GM23338 (cell line): Measurements from ENCODE around the gene TLE1. TPM values are rescaled to one million over a fixed set of nuclear protein-coding genes. Genes with fewer than 3 reads are reported as not detected.

Experiments
- ATAC-seq: fragments of 200-7000 bp; cut with Tn5 transposase; 3 replicates; pipeline ENCODE4 v1.9.1; 2020
- DNase-seq: peaks from one replicate; pipeline ENCODE4 v3.0.0-alpha.2; 2015; ENCODE audit warnings: low spot score
- H2AFZ ChIP-seq: fragments of 200-600 bp; sonication (generic); 2 replicates; pipeline ENCODE4 v1.8.0; 2016; ENCODE audit warnings: antibody characterized with exemption, mild to moderate bottlenecking, moderate library complexity
- H3F3A ChIP-seq: fragments of 200-600 bp; sonication (generic); replicated peaks from 2 replicates; pipeline ENCODE4 v1.8.0; 2017; ENCODE audit warnings: antibody characterized with exemption, mixed run types, low read depth
- H3K27ac ChIP-seq: fragments of 200-600 bp; sonication (generic); 2 replicates; pipeline ENCODE4 v1.6.1; 2016; ENCODE audit warnings: low read depth
- H3K27me3 ChIP-seq: fragments of 200-600 bp; sonication (generic); 2 replicates; pipeline ENCODE4 v1.8.0; 2016; ENCODE audit warnings: mild to moderate bottlenecking, mixed run types, moderate library complexity; ENCODE audit not compliant: insufficient read depth
- H3K36me3 ChIP-seq: fragments of 200-600 bp; sonication (generic); 2 replicates; pipeline ENCODE4 v1.8.0; 2016; ENCODE audit warnings: mild to moderate bottlenecking; ENCODE audit not compliant: insufficient read depth
- H3K4me1 ChIP-seq: fragments of 200-600 bp; sonication (generic); 2 replicates; pipeline ENCODE4 v1.8.0; 2016; ENCODE audit warnings: mild to moderate bottlenecking, moderate library complexity; ENCODE audit not compliant: insufficient read depth
- H3K4me2 ChIP-seq: fragments of 200-600 bp; sonication (generic); 2 replicates; pipeline ENCODE4 v1.7.1; 2017; ENCODE audit warnings: mixed run types
- H3K4me3 ChIP-seq: fragments of 200-600 bp; sonication (generic); 2 replicates; pipeline ENCODE4 v1.6.1; 2016; ENCODE audit warnings: mixed run types
- H3K79me2 ChIP-seq: fragments of 200-600 bp; sonication (generic); replicated peaks from 2 replicates; pipeline ENCODE4 v1.8.0; 2017; ENCODE audit warnings: mild to moderate bottlenecking; ENCODE audit not compliant: insufficient read depth
- H3K9me2 ChIP-seq: fragments of 200-600 bp; sonication (generic); 2 replicates; pipeline ENCODE4 v1.8.0; 2017; ENCODE audit not compliant: insufficient read depth
- H4K20me1 ChIP-seq: fragments of 200-600 bp; sonication (generic); replicated peaks from 2 replicates; pipeline ENCODE4 v1.8.0; 2017; ENCODE audit warnings: mild to moderate bottlenecking; ENCODE audit not compliant: insufficient read depth
- H3K27ac Mint-ChIP-seq: 2 replicates; pipeline ENCODE4 v1.8.0; 2020; ENCODE audit warnings: inconsistent platforms, mild to moderate bottlenecking, moderate library complexity, mixed read lengths
- H3K27me3 Mint-ChIP-seq: 3 replicates; pipeline ENCODE4 v1.8.0; 2022; ENCODE audit warnings: low read depth, mild to moderate bottlenecking, moderate library complexity, mixed read lengths, inconsistent platforms; ENCODE audit not compliant: insufficient read depth, poor library complexity
- H3K36me3 Mint-ChIP-seq: 3 replicates; pipeline ENCODE4 v1.8.0; 2021; ENCODE audit warnings: low read depth, mild to moderate bottlenecking, inconsistent platforms, moderate library complexity, mixed read lengths
- H3K4me1 Mint-ChIP-seq: 3 replicates; pipeline ENCODE4 v1.8.0; 2020; ENCODE audit warnings: mild to moderate bottlenecking, inconsistent platforms, mixed read lengths
- H3K4me3 Mint-ChIP-seq: 3 replicates; pipeline ENCODE4 v1.8.0; 2021; ENCODE audit warnings: moderate library complexity, mild to moderate bottlenecking, inconsistent platforms, mixed read lengths
- H3K9me3 Mint-ChIP-seq: 3 replicates; pipeline ENCODE4 v1.8.0; 2020; ENCODE audit warnings: moderate library complexity, mild to moderate bottlenecking, inconsistent platforms, mixed read lengths
- CREB1 ChIP-seq: fragments of 250-450 bp; sonication (Bioruptor Pico); IDR thresholded peaks from 2 replicates; pipeline ENCODE4 v1.5.0; 2020; ENCODE audit warnings: low read depth, mild to moderate bottlenecking, moderate library complexity
- EZH2 ChIP-seq: fragments of 200-600 bp; sonication (generic); IDR thresholded peaks from one replicate; pipeline ENCODE4 v1.8.0; 2017; ENCODE audit warnings: antibody characterized with exemption, mild to moderate bottlenecking, low read depth; ENCODE audit not compliant: unreplicated experiment
- EZH2phosphoT487 ChIP-seq: fragments of 200-600 bp; sonication (generic); IDR thresholded peaks from one replicate; pipeline ENCODE4 v1.8.1; 2018; ENCODE audit warnings: antibody characterized with exemption; ENCODE audit not compliant: unreplicated experiment
- JUNB ChIP-seq: IDR thresholded peaks from one replicate; pipeline ENCODE4 v1.6.1; 2016; ENCODE audit warnings: antibody characterized with exemption; ENCODE audit not compliant: unreplicated experiment
- NANOG ChIP-seq: IDR thresholded peaks from 2 replicates; pipeline ENCODE4 v1.6.1; 2016; ENCODE audit warnings: antibody characterized with exemption, borderline replicate concordance
- POLR2AphosphoS5 ChIP-seq: IDR thresholded peaks from 2 replicates; pipeline ENCODE4 v1.6.1; 2016; ENCODE audit warnings: antibody characterized with exemption, low read depth
- STAT1 ChIP-seq: IDR thresholded peaks from one replicate; pipeline ENCODE4 v1.6.1; 2016; ENCODE audit warnings: antibody characterized with exemption; ENCODE audit not compliant: unreplicated experiment
- ZNF114 ChIP-seq: fragments of 250-450 bp; sonication (Bioruptor Pico); IDR thresholded peaks from 2 replicates; pipeline ENCODE4 v1.5.0; 2020; ENCODE audit warnings: mild to moderate bottlenecking, moderate library complexity
- ZNF331 ChIP-seq: fragments of 250-450 bp; sonication (Bioruptor Pico); IDR thresholded peaks from 2 replicates; pipeline ENCODE4 v1.5.0; 2020; ENCODE audit warnings: low read depth, mild to moderate bottlenecking, moderate library complexity
- polyA plus RNA-seq: library from polyadenylated mRNA; unstranded; fragments of >200 nt; fragmentation: Nextera tagmentation; extraction: Ambion mirVana; gene quantifications from 2 replicates; pipeline ENCODE4 v1.2.1, GENCODE V29; 2016
- total RNA-seq: library from RNA; depleted of rRNA; stranded (reverse); fragments of >200 nt; shearing (Covaris generic); gene quantifications from 2 replicates; pipeline ENCODE4 v1.2.3, GENCODE V29; 2014
- TF ChIP-seq, protein P1 (sequence below): fragments of 250-450 bp; sonication (Bioruptor Pico); IDR thresholded peaks from 2 replicates; pipeline ENCODE4 v1.5.0; 2020; ENCODE audit warnings: mild to moderate bottlenecking, moderate library complexity
- TF ChIP-seq, protein P2 (sequence below): IDR thresholded peaks from 2 replicates; pipeline ENCODE4 v1.6.1; 2016; ENCODE audit warnings: antibody characterized with exemption
- TF ChIP-seq, protein P3 (sequence below): IDR thresholded peaks from one replicate; pipeline ENCODE4 v1.6.1; 2018; ENCODE audit warnings: antibody characterized with exemption; ENCODE audit not compliant: unreplicated experiment
- TF ChIP-seq, protein P4 (sequence below), 2 experiments: fragments of 200-600 bp in 1 of 2; sonication (generic) in 1 of 2; conservative IDR thresholded peaks; 2 replicates each; pipeline versions ENCODE4 v1.5.1 to v1.6.1; 2016 to 2017; ENCODE audit warnings: antibody characterized with exemption in 2 of 2, low read depth in 2 of 2, mild to moderate bottlenecking in 2 of 2, moderate library complexity in 1 of 2

The TLE1 gene
- total and polyA plus RNA-seq, 2 experiments from 2014 or later: 58.1 to 132 TPM

DNA sequence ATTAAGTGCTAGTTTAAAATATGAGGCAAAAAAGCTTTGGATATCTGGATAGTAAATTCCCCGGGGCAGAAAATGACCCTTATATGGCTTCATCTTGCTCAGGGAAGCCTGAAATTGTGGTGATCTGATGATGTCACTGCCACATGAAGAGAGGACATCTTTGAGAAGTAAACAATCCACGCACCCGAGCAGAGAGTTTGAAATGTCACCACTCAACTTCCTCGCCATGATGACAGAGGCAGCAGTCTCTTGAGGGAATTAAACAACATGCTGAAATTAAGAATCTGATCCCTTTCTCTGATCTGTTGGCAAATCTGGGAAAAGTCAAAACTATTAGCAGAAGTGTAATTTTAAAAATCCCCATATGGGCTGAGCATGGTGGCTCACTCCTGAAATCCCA is 110.0 kb downstream of the TLE1 start:
- Histone ChIP-seq H3K27me3 (no peaks in the 10 kb centered on the region), H3K27ac (peak overlapping the region; percentile 72; the same call in 1 of the 2 replicates), H3K4me1 (peaks cover 12% of the 10 kb centered on the region), H3K36me3 (peaks cover 10% of the 10 kb centered on the region; the same call in 1 of the 2 replicates), H3K9me2 (no peaks in the 10 kb centered on the region), H3K4me3 (no peak overlapping the region), H3K79me2 (no peaks in the 10 kb centered on the region; the same call in 1 of the 2 replicates), H4K20me1 (no peaks in the 10 kb centered on the region), H2AFZ (no peak overlapping the region), H3F3A (no peaks in the 10 kb centered on the region), H3K4me2 (no peak overlapping the region)
- DNase-seq (no peak), ATAC-seq (no peak)
- TF ChIP-seq, protein P1, sequence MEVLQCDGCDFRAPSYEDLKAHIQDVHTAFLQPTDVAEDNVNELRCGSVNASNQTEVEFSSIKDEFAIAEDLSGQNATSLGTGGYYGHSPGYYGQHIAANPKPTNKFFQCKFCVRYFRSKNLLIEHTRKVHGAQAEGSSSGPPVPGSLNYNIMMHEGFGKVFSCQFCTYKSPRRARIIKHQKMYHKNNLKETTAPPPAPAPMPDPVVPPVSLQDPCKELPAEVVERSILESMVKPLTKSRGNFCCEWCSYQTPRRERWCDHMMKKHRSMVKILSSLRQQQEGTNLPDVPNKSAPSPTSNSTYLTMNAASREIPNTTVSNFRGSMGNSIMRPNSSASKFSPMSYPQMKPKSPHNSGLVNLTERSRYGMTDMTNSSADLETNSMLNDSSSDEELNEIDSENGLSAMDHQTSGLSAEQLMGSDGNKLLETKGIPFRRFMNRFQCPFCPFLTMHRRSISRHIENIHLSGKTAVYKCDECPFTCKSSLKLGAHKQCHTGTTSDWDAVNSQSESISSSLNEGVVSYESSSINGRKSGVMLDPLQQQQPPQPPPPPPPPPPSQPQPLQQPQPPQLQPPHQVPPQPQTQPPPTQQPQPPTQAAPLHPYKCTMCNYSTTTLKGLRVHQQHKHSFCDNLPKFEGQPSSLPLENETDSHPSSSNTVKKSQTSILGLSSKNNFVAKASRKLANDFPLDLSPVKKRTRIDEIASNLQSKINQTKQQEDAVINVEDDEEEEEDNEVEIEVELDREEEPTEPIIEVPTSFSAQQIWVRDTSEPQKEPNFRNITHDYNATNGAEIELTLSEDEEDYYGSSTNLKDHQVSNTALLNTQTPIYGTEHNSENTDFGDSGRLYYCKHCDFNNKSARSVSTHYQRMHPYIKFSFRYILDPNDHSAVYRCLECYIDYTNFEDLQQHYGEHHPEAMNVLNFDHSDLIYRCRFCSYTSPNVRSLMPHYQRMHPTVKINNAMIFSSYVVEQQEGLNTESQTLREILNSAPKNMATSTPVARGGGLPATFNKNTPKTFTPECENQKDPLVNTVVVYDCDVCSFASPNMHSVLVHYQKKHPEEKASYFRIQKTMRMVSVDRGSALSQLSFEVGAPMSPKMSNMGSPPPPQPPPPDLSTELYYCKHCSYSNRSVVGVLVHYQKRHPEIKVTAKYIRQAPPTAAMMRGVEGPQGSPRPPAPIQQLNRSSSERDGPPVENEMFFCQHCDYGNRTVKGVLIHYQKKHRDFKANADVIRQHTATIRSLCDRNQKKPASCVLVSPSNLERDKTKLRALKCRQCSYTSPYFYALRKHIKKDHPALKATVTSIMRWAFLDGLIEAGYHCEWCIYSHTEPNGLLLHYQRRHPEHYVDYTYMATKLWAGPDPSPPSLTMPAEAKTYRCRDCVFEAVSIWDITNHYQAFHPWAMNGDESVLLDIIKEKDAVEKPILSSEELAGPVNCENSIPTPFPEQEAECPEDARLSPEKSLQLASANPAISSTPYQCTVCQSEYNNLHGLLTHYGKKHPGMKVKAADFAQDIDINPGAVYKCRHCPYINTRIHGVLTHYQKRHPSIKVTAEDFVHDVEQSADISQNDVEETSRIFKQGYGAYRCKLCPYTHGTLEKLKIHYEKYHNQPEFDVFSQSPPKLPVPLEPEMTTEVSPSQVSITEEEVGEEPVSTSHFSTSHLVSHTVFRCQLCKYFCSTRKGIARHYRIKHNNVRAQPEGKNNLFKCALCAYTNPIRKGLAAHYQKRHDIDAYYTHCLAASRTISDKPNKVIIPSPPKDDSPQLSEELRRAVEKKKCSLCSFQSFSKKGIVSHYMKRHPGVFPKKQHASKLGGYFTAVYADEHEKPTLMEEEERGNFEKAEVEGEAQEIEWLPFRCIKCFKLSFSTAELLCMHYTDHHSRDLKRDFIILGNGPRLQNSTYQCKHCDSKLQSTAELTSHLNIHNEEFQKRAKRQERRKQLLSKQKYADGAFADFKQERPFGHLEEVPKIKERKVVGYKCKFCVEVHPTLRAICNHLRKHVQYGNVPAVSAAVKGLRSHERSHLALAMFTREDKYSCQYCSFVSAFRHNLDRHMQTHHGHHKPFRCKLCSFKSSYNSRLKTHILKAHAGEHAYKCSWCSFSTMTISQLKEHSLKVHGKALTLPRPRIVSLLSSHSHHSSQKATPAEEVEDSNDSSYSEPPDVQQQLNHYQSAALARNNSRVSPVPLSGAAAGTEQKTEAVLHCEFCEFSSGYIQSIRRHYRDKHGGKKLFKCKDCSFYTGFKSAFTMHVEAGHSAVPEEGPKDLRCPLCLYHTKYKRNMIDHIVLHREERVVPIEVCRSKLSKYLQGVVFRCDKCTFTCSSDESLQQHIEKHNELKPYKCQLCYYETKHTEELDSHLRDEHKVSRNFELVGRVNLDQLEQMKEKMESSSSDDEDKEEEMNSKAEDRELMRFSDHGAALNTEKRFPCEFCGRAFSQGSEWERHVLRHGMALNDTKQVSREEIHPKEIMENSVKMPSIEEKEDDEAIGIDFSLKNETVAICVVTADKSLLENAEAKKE (CRISPR knock-in tag): no peak
- TF ChIP-seq, protein P2, sequence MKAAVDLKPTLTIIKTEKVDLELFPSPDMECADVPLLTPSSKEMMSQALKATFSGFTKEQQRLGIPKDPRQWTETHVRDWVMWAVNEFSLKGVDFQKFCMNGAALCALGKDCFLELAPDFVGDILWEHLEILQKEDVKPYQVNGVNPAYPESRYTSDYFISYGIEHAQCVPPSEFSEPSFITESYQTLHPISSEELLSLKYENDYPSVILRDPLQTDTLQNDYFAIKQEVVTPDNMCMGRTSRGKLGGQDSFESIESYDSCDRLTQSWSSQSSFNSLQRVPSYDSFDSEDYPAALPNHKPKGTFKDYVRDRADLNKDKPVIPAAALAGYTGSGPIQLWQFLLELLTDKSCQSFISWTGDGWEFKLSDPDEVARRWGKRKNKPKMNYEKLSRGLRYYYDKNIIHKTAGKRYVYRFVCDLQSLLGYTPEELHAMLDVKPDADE: no peak
- TF ChIP-seq EZH2 (no peak), JUNB (no peak), ZNF331 (no peak), STAT1 (no peak), ZNF114 (CRISPR knock-in tag) (no peak), CREB1 (CRISPR knock-in tag) (no peak), NANOG (no peak), POLR2AphosphoS5 (no peak), EZH2phosphoT487 (no peak)
- TF ChIP-seq, protein P3, sequence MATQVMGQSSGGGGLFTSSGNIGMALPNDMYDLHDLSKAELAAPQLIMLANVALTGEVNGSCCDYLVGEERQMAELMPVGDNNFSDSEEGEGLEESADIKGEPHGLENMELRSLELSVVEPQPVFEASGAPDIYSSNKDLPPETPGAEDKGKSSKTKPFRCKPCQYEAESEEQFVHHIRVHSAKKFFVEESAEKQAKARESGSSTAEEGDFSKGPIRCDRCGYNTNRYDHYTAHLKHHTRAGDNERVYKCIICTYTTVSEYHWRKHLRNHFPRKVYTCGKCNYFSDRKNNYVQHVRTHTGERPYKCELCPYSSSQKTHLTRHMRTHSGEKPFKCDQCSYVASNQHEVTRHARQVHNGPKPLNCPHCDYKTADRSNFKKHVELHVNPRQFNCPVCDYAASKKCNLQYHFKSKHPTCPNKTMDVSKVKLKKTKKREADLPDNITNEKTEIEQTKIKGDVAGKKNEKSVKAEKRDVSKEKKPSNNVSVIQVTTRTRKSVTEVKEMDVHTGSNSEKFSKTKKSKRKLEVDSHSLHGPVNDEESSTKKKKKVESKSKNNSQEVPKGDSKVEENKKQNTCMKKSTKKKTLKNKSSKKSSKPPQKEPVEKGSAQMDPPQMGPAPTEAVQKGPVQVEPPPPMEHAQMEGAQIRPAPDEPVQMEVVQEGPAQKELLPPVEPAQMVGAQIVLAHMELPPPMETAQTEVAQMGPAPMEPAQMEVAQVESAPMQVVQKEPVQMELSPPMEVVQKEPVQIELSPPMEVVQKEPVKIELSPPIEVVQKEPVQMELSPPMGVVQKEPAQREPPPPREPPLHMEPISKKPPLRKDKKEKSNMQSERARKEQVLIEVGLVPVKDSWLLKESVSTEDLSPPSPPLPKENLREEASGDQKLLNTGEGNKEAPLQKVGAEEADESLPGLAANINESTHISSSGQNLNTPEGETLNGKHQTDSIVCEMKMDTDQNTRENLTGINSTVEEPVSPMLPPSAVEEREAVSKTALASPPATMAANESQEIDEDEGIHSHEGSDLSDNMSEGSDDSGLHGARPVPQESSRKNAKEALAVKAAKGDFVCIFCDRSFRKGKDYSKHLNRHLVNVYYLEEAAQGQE: no peak
- TF ChIP-seq, protein P4, sequence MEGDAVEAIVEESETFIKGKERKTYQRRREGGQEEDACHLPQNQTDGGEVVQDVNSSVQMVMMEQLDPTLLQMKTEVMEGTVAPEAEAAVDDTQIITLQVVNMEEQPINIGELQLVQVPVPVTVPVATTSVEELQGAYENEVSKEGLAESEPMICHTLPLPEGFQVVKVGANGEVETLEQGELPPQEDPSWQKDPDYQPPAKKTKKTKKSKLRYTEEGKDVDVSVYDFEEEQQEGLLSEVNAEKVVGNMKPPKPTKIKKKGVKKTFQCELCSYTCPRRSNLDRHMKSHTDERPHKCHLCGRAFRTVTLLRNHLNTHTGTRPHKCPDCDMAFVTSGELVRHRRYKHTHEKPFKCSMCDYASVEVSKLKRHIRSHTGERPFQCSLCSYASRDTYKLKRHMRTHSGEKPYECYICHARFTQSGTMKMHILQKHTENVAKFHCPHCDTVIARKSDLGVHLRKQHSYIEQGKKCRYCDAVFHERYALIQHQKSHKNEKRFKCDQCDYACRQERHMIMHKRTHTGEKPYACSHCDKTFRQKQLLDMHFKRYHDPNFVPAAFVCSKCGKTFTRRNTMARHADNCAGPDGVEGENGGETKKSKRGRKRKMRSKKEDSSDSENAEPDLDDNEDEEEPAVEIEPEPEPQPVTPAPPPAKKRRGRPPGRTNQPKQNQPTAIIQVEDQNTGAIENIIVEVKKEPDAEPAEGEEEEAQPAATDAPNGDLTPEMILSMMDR (conservative IDR thresholded peaks at IDR 0.05; ENCODE audit: low read depth in 2 of 2): no peak
- H3K36me3 Mint-ChIP-seq: peaks cover 49% of the 10 kb centered on the region
- peaks cover 6% of the 10 kb centered on the region for H3K27me3 Mint-ChIP-seq
- peak overlapping the region; percentile 72 for H3K27ac Mint-ChIP-seq
- H3K9me3 Mint-ChIP-seq: no peaks in the 10 kb centered on the region
- H3K4me3 Mint-ChIP-seq: no peak overlapping the region
- peaks cover 25% of the 10 kb centered on the region for H3K4me1 Mint-ChIP-seq
